HG03460 (cell line): ENCODE results near the gene GFER.
"Not testable (repeated sequence)": the region's sequence is repeated elsewhere in the genome, so short reads cannot be mapped to it uniquely, and the experiment has no call there.

Experiments
- ATAC-seq: cut with Tn5 transposase; IDR thresholded peaks from one replicate; pipeline ENCODE4 v1.9.1; 2021; ENCODE audit not compliant: unreplicated experiment

GFER gene

DNA sequence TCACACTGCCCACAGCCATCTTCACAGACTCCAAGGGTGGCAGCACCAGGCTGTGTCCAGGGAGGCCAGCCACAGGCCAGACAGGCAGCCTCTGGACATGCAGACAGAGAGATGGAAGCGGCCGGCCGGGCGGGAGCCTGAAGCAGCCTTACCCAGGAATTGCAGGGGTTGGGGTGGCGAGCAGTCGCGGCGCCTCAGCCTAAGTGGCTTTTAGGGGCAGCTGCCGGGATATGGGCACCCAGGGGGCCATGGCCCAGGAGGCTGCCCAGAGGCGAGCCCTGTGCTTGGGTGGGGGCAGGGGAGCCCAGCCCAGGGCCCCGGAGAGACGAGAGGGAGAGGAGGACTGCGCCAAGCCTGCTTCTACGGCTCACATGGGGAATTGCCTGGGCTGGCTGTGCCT lies 41.3 kb downstream of the GFER start:
- no peak for ATAC-seq

DNA sequence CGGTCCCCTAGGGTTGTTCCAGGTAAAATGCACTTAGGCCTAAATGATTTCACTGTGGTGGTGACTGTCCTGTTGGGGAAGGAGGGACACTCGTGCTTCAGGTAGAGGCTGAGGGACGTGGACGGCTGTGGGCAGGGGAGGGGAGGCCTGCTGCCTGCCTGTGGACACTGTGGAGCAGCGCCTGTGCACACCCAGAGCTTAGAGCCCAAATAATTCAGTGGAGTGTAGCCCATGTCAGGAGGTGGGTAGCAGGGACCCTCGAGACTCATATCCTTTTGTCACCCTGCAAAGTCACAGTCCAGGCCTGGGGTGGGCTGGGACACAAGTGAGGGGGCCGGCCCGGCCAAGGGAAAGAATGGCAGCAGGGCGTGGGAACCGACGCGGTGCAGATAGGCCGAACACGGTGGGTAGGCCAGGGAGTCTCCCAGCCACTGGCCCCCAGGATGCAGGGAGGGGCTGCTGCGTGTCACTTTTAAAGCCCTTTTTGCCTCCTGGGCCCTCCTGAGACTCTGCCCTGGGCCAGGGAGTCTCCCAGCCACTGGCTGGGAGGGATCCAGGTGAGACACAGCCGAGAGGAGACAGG lies 42.0 kb downstream of the GFER start:
- ATAC-seq: no peak

DNA sequence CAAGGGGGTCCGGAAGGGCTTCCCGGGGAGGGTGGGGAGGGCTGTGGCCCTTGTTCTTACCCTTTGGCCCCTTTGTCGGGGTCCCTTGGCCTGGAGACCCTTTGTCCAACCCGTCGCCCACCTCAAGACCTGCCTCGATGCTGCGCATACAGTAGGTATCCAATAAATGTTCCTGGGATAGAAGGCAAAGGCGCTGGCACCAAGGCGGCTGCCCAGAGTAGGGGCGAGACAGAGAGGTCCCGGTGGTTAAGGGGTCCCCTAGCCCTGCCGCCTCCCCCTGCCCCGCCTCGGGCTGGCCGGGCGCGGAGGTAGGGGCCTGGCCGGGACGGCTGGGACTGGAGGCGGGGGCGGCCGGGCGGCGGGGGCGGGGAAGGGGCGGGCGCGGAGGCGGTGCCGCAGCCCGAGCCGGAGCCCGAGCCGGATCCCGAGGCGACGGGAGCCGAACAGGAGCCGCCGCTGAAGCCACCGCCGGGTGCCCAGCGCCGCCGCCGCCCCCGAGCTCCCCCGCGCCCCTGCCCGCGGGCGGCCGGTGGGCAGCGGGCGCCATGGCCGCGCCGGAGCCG lies 42.5 kb downstream of the GFER start, which contains the start of gene NHERF2:
NHERF2 (plus strand) TSS at position 442 of the 563 bp plus-strand sequence; CDS start at position 546, 104 bp downstream.
- ATAC-seq: no peak

DNA sequence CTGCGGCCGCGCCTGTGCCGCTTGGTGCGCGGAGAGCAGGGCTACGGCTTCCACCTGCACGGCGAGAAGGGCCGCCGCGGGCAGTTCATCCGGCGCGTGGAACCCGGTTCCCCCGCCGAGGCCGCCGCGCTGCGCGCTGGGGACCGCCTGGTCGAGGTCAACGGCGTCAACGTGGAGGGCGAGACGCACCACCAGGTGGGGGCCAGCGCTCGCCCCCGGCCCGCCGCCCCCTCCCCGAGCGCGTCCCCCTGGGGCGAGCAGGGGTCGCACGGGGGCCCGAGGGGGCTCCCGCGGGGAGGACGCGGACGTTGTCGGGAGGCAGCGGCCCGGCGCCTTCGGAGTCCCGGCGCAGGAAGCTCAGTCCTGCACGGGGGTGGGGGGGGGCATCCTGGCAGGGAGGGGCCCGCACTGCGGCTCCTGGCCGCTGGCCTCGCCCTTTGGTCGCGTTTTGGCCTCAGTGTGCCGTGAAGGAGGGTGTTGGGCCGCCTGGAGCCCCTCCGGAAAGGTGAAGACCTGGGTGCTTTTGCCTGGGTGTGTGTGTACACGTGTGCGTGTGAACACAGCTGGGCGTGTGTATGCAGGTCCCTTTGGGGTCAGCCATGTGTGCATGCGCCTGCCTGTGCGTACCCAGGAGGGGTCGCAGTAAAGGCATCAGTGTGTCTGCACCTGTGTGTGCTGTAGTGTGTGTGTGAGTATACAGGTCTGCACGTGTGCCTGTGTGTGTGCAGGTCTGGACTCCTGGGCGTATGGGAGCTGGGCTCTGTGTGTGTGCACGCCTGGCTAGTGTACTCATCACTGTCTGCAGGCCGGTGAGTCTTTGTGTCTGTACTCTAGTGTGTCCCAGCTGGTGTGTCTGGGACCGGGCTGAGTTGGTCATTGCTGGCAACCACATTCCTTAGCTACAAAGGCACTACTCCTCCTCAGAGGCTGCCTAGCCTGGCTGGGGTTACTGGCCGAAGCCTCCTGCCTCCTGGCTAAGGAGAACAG lies 43.3 kb downstream of the GFER start:
- no peak for ATAC-seq

DNA sequence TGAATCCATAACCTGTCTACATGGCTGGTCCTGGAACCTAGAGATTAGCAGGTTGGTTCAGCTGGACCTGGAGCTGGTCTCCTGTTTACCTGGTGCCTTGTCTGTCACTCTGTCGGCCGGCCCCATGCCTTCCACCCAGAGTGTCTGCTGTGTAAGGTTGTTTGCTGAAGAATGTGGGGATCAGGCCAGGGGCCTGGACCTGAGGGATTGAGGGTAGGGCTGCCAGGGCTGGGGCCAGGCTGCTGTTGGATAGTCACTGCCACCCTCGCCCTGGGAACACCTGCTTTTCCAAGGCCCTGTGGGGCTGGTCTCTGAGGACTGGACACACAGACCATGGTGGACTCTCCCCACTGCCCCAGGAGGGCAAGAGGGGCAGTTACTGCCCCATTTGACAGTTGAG lies 44.2 kb downstream of the GFER start:
- no peak for ATAC-seq

DNA sequence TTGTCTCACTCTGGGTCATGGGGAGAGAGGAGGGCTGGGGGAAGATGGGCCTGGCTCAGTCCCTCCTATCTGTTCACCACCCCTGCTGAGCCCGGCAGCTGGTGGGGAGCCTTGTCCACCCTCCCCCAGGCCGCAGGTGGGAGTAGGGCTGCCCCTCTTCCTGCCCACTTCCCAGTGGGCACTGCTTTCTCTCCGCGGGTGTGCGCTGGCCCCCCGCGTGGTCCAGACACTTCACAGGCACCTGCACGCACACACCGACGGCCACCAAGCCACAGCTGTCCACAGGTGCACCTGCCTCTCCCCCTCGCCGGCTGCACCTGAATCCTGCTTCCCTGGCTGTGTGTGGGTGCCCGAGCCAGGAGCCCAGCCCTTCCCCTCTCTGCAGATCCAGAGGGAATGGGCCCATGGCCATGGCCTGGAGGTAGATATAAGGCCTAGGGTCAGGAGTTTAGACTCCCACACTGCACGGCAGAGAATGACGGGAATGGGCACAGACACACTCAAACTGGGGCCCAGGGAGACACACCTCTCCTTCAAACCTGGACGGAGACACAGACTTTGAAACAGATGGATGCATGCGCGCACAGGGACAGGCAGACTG lies 44.7 kb downstream of the GFER start:
- ATAC-seq: no peak

DNA sequence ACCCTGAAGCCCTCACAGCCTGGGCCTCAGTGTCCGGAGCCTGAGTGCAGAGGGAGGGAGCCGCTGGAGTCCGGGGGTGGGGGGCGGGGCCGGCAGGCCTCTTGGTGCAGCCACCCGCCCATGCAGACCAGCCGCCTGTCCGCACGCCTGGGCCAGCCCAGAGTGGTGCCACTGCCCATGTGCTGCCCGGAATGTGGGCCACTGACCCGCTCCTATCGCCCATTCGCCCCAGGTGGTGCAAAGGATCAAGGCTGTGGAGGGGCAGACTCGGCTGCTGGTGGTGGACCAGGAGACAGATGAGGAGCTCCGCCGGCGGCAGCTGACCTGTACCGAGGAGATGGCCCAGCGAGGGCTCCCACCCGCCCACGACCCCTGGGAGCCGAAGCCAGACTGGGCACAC lies 45.4 kb downstream of the GFER start:
- no peak for ATAC-seq

DNA sequence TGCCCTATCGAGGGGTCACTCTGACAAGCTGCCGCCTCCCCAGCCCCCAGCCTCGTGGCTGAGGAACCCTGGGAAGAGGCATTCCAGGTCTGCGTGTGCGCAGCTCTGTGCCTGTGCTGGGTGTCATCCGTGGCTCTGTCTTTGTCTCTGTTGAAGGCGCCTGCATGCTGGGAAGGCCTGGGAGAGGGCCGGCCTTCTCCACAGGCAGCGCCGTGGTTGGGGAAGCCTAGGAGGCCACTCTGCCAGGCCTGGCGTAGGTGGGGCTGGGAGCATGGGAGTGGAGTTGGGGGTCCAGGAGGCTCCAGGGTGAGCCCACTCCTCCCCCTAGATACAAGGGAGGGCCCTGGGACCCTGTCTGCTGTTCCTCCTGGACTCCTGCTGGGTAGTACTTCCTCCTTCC lies 46.0 kb downstream of the GFER start:
- ATAC-seq: no peak

DNA sequence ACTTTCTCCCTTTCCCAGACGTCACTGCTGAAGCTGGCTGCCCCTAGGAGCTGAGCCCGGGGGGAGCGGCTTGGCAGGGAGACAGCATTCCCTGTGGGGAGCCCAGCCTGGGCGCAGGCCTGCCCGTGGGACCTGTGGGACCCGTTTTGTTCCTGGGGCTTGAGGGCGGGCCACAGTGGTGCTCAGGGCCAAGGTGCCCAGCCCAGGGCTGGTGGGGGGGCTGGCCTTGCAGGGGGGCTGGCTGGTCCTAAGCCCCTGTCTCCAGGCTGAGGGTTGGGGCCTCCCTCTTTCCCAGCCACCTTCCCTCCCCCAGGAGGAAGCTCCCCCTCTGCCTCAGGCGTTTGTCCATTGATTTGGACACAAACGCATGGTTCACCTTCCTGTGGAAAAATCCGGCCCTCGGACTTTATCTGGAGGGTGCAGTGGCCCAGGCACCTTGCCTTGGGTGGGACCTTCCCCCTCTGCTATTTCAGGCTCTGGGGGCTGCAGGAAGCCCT lies 47.1 kb downstream of the GFER start:
- no peak for ATAC-seq

DNA sequence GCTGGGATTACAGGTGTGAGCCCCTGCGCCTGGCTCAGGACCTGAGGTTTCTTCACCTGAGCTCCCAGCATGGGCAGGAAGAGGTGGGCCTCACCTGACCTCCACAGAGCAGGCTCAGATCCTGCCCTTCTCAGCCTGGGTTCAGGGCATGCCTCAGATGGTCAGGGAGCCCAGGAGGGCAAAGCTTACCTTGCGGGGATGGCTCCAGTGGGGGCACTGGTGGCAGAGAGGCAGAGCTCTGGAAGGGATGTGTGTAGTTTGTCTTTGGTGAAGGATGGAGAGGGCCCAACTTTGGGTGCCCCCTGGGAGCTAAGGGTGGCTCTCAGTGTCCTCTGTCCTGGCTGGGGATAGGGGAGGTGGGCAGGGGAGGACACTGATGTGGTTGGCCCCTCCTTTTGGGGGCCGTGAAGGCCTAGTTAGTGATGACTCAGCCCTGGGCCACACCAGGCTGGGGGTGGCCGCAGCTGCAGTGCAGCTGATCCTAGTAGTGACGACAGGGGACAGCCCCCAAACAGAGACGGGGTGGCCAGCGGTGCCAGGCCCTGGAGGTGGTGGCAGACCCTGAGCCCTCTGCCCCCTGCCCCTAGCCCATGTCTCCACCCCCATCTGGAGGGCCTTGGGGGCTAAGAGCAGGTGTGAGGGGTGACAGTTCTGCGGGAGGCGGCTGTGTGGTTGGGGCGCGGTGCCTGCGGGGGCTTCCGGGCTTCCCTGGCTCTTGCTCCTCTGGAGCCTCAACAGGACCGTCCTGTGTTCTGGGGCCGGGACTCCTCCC lies 48.5 kb downstream of the GFER start:
- ATAC-seq: no peak

DNA sequence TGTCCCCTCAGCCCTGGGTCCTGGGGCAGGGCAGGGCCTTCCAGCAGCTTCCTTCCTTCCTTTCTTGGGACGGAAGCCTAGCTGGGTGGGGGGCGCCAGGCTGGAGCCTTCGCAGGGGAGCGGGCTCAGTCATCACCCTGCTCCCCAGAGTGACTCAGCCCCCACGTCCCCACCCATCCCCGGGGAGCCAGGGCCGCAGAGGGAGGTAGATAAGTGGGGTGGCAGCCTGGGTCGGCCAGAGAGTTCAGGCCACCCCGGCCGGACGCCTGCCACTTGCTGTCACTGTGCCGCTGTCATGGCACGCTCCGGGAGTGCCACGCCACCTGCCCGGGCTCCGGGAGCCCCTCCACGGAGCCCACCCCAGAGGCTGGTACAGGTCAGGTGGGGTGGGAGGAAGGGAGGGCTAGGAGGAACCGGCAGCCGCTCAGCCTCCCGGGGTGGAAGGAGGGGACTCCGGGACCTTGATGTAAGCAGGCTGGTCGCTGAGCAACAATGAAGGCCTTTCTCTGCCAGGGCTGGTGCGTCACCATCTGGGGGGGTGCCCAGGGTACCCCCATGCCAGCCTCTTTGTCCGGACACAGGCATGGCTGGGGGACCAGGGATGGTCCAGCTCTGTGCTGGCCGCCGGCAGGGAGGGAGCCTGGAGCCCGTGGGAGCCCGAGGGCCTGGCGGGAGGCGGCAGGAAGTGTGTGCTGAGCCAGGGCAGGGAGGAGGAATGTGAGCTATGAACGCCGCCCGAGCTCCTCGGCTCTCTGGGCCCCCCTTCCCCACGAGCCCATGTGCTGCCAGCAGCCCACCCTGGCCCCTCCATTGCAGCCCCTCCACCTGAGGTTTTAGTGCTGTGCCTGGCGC lies 49.3 kb downstream of the GFER start:
- ATAC-seq: no peak

DNA sequence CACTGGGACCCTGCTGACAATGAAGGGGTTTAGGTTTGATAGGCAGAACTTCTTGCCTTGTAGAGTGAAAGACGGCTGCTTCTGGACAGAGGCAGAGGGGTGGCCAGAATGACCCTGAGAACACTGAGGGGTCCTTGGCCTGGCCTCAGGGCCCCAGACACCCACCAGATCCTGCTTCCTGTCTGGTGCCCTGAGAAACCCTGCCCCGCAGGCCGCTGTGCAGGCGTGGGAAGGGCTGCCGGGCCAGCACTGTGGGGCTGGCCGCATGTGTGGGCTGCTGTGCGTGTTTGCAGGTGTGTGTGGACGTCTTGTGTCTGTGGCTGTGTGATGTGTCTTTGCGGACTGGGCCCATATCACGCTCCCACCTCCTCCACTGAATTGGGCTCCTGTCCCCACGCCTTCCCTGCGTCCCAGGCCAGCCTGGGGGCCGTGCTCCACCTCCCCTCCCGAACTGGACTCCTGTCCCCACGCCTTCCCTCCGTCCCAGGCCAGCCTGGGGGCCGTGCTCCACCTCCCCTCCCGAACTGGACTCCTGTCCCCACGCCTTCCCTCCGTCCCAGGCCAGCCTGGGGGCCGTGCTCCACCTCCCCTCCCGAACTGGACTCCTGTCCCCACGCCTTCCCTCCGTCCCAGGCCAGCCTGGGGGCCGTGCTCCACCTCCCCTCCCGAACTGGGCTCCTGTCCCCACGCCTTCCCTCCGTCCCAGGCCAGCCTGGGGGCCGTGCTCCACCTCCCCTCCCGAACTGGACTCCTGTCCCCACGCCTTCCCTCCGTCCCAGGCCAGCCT lies 50.1 kb downstream of the GFER start:
- not testable (repeated sequence) for ATAC-seq

DNA sequence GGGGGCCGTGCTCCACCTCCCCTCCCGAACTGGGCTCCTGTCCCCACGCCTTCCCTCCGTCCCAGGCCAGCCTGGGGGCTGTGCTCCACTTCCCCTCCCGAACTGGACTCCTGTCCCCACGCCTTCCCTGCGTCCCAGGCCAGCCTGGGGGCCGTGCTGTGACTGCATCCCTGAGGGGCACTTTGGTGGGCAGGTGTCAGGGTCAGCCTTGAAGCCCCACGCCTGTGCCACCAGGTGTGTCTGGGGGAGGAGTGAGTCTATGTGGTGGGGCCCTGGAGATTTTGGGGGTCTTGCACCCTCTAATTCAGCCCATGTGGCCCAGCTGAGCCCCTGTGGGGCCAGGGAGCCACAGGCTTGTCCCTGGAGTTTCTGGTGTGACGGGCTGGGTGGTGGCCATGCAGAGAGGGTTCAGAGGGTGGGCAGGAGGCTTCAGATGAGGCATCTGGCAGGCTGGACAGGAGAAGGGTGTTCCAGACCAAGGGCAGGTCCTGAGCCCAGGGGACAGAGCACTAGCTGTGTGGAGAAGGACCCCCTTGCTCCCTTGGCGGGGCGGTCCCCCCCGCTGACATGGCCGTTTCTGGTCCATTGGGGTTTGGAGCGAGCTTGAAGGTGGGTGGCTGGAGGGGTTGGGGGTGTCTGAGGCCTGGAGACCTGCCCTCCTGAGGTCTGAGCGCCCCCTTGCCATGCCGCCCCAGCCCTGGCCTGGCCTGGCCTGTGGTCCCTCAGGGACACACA lies 50.9 kb downstream of the GFER start:
- no peak for ATAC-seq

DNA sequence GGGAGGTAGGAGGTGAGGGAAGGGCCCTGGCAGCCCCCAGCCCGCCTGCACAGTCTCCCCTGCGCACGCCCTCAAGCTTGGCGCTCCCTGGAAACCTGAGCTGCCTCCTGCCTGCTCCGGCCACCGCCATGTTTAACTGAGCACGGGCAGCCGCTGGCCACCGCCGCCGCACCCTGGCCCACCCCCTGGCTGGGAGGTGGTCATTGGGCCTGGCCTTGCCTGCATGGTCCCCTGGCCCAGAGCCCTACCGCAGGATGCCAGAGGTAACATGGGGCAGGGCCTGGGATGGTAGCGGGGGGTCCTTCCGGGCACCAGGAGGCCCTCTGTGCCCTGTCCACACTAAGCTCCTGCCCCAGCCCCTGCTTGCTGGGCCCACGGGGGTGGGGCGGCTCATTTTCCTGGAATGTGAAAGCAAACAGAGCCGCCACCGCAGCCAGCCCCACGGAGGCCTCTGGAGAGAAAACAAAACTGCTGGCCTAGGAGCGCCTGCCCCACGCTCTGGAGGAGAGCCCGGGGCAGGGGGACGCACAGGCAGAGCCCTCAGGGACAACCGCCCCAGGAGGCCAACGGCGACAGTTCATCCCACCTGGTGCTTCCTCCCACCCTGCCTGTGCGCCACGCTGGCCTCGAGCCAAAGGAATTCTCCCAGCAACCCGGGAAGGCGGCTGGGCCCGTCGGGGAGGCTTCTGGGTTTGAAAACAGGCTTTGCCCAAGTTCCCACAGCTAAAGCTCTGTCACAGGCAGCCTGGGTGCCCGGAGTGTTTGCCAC lies 51.6 kb downstream of the GFER start:
- ATAC-seq: no peak

DNA sequence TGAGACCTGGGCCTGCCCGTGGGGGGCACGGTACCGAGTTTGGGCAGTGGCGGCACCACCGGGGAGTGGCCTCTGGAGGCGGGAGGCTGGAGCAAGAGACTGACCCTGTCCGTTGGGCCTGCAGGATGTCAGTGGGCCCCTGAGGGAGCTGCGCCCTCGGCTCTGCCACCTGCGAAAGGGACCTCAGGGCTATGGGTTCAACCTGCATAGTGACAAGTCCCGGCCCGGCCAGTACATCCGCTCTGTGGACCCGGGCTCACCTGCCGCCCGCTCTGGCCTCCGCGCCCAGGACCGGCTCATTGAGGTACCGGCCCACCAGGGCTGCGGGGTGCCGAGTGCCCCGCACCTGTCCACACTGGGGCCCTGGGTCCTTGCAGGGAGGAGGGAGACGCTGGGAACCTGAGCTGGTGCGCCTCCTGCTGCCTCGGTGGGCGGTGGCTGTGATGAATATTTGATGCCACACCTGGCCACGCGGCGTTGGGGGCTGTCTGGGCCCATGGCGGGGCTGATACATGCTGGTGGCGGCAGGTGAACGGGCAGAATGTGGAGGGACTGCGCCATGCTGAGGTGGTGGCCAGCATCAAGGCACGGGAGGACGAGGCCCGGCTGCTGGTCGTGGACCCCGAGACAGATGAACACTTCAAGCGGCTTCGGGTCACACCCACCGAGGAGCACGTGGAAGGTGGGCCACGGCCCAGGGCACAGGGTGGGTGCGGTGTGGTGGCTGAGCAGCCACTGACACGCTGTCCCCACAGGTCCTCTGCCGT lies 52.4 kb downstream of the GFER start:
- ATAC-seq: no peak

DNA sequence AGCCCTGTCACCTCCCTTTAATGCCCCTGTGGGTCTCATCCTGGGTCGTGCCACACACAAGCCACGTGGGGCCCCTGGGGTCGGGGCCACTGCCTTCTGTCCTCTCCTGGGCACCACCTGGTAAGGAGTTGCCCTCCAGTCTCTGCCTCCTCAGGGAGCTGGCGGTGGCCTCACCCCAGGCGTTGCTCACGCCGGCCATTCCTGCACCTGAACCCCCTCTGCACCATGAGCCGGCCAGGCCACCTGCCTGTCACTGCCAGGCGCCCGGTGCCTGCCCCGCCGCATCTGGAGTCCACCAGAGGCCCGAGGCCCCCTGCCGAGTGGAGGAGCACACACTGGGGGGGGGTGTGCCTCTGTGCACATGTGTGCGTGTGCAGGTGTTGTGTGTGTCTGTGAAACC lies 53.1 kb downstream of the GFER start:
- ATAC-seq: no peak
